ENCODE data around the gene OSBPL1A.

DNA sequence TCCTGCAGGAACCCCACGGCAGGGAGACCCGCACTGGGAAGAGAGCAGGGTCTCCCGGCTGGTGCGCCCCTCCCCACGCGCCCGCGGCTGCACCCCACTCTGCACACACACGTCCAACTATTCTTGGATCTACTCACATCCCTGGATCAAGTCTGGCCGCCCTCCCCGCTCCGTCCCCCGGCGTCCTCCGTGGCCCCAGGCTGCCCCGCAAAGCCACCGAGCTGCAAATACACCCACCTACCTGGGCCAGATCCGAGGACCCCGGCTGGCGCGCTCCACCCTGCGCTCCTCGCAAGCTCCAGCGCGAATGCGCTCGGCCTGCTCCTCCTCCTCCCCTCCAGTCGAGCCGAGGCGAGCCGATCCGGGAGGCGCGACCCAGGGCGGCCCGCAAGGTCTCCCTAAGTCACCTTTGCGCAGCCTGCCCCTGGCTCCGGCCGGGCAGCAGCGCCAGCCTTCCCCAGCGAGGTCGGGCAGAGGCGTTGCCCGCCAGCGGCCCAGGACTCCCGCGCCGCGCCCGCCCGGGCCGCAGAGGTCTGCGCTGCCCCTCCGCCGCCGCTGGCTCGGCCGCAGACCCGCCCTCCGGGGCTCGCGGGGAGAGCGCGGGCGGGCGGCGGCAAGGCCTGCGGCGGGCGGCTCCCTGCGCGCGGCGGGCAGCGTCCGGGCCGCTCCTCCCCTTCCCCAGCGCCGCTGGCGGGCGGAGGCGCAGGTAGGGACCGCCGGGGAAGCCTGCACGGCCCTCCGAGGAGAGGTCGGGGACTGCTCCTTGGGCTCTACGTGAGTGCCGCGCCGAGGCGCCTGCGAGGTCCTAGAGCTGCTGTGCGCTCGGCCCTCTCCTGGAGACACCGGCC is 126.0 kb downstream of the OSBPL1A start:
- TF ChIP-seq TAF1 (IDR thresholded peaks at IDR 0.05; ENCODE audit: borderline replicate concordance, low read depth, low read length) (no peak), SMC3 (IDR thresholded peaks at IDR 0.05; ENCODE audit: low read depth, low read length) (no peak), EP300 (IDR thresholded peaks at IDR 0.05; ENCODE audit: borderline replicate concordance in 1 of 2, low read depth in 1 of 2, low read length in 1 of 2) (no peak), GABPA (IDR thresholded peaks at IDR 0.05; ENCODE audit: low read depth) (no peak), FOSL2 (IDR thresholded peaks at IDR 0.05; ENCODE audit: borderline replicate concordance, low read depth) (no peak), TCF12 (IDR thresholded peaks at IDR 0.05) (no peak), EZH2phosphoT487 (IDR thresholded peaks at IDR 0.05; ENCODE audit: borderline replicate concordance, low read depth) (no peak), RFX5 (IDR thresholded peaks at IDR 0.05; ENCODE audit: low read length) (no peak), ELF1 (IDR thresholded peaks at IDR 0.05) (no peak), RXRA (IDR thresholded peaks at IDR 0.05; ENCODE audit: borderline replicate concordance, low read depth) (no peak)
- TF ChIP-seq, protein P1, sequence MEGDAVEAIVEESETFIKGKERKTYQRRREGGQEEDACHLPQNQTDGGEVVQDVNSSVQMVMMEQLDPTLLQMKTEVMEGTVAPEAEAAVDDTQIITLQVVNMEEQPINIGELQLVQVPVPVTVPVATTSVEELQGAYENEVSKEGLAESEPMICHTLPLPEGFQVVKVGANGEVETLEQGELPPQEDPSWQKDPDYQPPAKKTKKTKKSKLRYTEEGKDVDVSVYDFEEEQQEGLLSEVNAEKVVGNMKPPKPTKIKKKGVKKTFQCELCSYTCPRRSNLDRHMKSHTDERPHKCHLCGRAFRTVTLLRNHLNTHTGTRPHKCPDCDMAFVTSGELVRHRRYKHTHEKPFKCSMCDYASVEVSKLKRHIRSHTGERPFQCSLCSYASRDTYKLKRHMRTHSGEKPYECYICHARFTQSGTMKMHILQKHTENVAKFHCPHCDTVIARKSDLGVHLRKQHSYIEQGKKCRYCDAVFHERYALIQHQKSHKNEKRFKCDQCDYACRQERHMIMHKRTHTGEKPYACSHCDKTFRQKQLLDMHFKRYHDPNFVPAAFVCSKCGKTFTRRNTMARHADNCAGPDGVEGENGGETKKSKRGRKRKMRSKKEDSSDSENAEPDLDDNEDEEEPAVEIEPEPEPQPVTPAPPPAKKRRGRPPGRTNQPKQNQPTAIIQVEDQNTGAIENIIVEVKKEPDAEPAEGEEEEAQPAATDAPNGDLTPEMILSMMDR (IDR thresholded peaks at IDR 0.05) = no peak; the same call in 1 of the 2 replicates
- TF ChIP-seq, protein P2, sequence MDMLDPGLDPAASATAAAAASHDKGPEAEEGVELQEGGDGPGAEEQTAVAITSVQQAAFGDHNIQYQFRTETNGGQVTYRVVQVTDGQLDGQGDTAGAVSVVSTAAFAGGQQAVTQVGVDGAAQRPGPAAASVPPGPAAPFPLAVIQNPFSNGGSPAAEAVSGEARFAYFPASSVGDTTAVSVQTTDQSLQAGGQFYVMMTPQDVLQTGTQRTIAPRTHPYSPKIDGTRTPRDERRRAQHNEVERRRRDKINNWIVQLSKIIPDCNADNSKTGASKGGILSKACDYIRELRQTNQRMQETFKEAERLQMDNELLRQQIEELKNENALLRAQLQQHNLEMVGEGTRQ (IDR thresholded peaks at IDR 0.05; ENCODE audit: borderline replicate concordance, low read depth, low read length) = no peak
- TF ChIP-seq, protein P3, sequence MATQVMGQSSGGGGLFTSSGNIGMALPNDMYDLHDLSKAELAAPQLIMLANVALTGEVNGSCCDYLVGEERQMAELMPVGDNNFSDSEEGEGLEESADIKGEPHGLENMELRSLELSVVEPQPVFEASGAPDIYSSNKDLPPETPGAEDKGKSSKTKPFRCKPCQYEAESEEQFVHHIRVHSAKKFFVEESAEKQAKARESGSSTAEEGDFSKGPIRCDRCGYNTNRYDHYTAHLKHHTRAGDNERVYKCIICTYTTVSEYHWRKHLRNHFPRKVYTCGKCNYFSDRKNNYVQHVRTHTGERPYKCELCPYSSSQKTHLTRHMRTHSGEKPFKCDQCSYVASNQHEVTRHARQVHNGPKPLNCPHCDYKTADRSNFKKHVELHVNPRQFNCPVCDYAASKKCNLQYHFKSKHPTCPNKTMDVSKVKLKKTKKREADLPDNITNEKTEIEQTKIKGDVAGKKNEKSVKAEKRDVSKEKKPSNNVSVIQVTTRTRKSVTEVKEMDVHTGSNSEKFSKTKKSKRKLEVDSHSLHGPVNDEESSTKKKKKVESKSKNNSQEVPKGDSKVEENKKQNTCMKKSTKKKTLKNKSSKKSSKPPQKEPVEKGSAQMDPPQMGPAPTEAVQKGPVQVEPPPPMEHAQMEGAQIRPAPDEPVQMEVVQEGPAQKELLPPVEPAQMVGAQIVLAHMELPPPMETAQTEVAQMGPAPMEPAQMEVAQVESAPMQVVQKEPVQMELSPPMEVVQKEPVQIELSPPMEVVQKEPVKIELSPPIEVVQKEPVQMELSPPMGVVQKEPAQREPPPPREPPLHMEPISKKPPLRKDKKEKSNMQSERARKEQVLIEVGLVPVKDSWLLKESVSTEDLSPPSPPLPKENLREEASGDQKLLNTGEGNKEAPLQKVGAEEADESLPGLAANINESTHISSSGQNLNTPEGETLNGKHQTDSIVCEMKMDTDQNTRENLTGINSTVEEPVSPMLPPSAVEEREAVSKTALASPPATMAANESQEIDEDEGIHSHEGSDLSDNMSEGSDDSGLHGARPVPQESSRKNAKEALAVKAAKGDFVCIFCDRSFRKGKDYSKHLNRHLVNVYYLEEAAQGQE (IDR thresholded peaks at IDR 0.05; ENCODE audit: low read depth, low read length) = no peak
- TF ChIP-seq, protein P4, sequence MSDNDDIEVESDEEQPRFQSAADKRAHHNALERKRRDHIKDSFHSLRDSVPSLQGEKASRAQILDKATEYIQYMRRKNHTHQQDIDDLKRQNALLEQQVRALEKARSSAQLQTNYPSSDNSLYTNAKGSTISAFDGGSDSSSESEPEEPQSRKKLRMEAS (IDR thresholded peaks at IDR 0.05; ENCODE audit: low read depth) = no peak

Data from SK-N-SH (cell line).